Duodenal mucosa (tissue), 2 donors: Measurements from ENCODE around the gene ANXA4.
"Not testable (repeated sequence)": the region's sequence is repeated elsewhere in the genome, so short reads cannot be mapped to it uniquely, and the experiment has no call there.

Source experiments
- H3K27ac ChIP-seq: one replicate; pipeline ENCODE4 v1.7.0; 2013; ENCODE audit warnings: low read depth, low read length
- H3K27me3 ChIP-seq, 2 donors: one replicate each; pipeline ENCODE4 v1.7.0; 2013; ENCODE audit warnings: low read length in 2 of 2, control low read depth in 1 of 2; ENCODE audit not compliant: insufficient read depth in 2 of 2, control insufficient read depth in 1 of 2
- H3K36me3 ChIP-seq, 2 donors: one replicate each; pipeline ENCODE4 v1.7.0; 2013; ENCODE audit warnings: low read length in 2 of 2, control low read depth in 1 of 2; ENCODE audit not compliant: insufficient read depth in 2 of 2, control insufficient read depth in 1 of 2
- H3K4me1 ChIP-seq, 2 donors: one replicate each; pipeline ENCODE4 v1.7.0; 2013; ENCODE audit warnings: low read length in 2 of 2, control low read depth in 1 of 2; ENCODE audit not compliant: insufficient read depth in 2 of 2, control insufficient read depth in 1 of 2
- H3K4me3 ChIP-seq, 2 donors: one replicate each; pipeline ENCODE4 v1.7.0; 2013; ENCODE audit warnings: low read length in 2 of 2, low read depth in 1 of 2
- H3K9ac ChIP-seq, 2 donors: one replicate each; pipeline ENCODE4 v1.7.0; 2013; ENCODE audit warnings: low read length in 2 of 2, low read depth in 1 of 2
- H3K9me3 ChIP-seq, 2 donors: one replicate each; pipeline ENCODE4 v1.7.0; 2013; ENCODE audit warnings: low read length in 2 of 2, control low read depth in 1 of 2; ENCODE audit not compliant: control insufficient read depth in 1 of 2

ANXA4 gene

DNA sequence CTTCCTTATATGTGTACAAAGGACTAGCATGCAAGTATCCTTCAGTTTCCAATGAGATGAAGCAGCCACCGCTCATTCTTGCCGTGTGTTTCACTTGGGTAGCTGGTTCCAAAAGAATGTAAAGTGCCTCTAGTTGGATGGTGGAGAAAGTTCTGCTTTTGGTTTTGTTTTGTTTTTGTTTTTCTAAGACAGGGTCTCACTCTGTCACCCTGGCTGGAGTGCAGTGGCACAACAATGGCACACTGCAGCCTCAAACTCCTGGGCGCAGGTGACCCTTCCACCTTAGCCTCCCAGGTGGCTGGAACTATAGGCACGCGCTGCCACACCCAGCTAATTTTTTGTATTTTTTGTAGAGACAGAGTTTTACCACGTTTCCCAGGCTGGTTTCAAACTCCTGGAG, 8.3 kb downstream of the ANXA4 start:
- no peaks in the 10 kb centered on the region for H3K27me3 ChIP-seq
- H3K9ac ChIP-seq = no peak overlapping the region
- peaks cover 6 to 9% of the 10 kb centered on the region in 2 donors for H3K36me3 ChIP-seq
- peaks cover 39 to 50% of the 10 kb centered on the region in 2 donors for H3K4me1 ChIP-seq
- no peaks in the 10 kb centered on the region for H3K9me3 ChIP-seq
- H3K4me3 ChIP-seq = no peak overlapping the region
- H3K27ac ChIP-seq = no peak overlapping the region

DNA sequence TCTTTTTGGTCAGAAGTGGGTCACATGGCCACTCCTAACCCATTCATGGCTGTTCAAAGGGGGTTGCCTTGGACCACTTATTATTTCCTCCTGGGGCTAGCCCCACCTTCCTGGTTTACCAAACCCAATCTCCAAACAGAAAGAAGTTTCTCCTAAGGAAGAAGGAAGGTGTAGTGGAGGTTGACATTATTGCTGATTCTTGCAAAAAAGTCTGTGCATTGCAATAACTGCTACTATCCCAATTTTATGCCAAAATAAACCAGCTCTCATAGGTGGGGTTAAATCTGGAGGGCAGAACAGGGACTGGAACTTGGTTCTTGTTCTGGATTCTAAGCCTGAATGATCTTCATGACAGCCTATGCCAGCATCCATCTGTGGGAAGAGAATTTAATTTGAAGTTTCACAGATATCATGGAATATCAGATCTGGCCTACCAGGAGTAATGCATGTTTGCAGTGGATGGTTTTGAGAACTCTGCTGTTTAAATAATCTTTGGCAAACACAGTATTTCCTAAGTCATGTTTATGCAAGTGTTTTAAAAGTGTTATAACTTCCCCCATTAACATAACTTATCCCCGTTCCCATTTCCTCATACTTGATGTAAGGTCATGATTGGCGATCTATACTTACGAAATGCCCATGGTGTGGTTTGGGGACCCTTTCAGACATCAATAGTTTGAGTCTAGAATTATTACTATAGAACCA, 11.9 kb downstream of the ANXA4 start:
- H3K4me1 ChIP-seq = peaks cover 40 to 50% of the 10 kb centered on the region in 2 donors
- H3K36me3 ChIP-seq = peaks cover 12 to 19% of the 10 kb centered on the region in 2 donors
- H3K9ac ChIP-seq = no peak overlapping the region
- no peaks in the 10 kb centered on the region for H3K27me3 ChIP-seq
- H3K9me3 ChIP-seq = no peaks in the 10 kb centered on the region
- H3K4me3 ChIP-seq = no peak overlapping the region
- no peak overlapping the region for H3K27ac ChIP-seq

- no peak overlapping the region for H3K27ac ChIP-seq
- no peaks in the 10 kb centered on the region for H3K9me3 ChIP-seq
- peaks cover 38 to 50% of the 10 kb centered on the region in 2 donors for H3K4me1 ChIP-seq
- H3K9ac ChIP-seq = no peak overlapping the region
- peak overlapping the region in 1 of 2 donors; percentile 33 for H3K4me3 ChIP-seq
- no peaks in the 10 kb centered on the region for H3K27me3 ChIP-seq
- peaks cover 12 to 14% of the 10 kb centered on the region in 2 donors for H3K36me3 ChIP-seq
Observed at GRCh38 chr2:69754633-69755032, 12.7 kb downstream of the ANXA4 start.

GRCh38 chr2:69755862-69756467, 14.0 kb downstream of the ANXA4 start:
- Histone ChIP-seq H3K9me3 (no peaks in the 10 kb centered on the region), H3K36me3 (peaks cover 12 to 14% of the 10 kb centered on the region in 2 donors), H3K27me3 (no peaks in the 10 kb centered on the region), H3K4me3 (no peak overlapping the region), H3K27ac (no peak overlapping the region), H3K9ac (no peak overlapping the region), H3K4me1 (peaks cover 35 to 48% of the 10 kb centered on the region in 2 donors)

DNA sequence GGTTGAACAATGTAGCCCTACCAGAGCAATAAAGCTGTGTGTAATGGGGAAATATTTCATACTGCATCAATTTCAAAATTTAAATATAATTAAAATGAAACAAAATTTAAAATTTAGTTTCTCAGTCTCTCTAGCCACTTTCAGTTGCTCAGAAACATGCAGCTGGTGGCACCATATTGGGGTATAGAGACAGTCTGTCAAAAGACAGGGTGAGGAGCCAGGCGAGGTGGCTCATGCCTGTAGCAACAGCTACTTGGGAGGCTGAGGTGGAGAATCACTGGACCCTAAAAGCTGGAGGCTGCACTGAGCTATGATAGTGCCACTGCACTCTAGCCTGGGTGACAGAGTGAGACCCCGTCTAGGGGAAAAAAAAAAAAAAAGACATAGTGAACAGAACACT, 20.1 kb downstream of the ANXA4 start:
- H3K36me3 ChIP-seq = peaks cover 21 to 37% of the 10 kb centered on the region in 2 donors
- H3K9me3 ChIP-seq = no peaks in the 10 kb centered on the region
- H3K9ac ChIP-seq = no peak overlapping the region
- peaks cover 23 to 39% of the 10 kb centered on the region in 2 donors for H3K4me1 ChIP-seq
- no peak overlapping the region for H3K27ac ChIP-seq
- no peak overlapping the region for H3K4me3 ChIP-seq
- no peaks in the 10 kb centered on the region for H3K27me3 ChIP-seq

- peaks cover 28 to 45% of the 10 kb centered on the region in 2 donors for H3K4me1 ChIP-seq
- peak overlapping the region in 1 of 2 donors; percentile 11 for H3K9ac ChIP-seq
- no peaks in the 10 kb centered on the region for H3K27me3 ChIP-seq
- no peaks in the 10 kb centered on the region for H3K9me3 ChIP-seq
- H3K36me3 ChIP-seq = peaks cover 21 to 38% of the 10 kb centered on the region in 2 donors
- peak overlapping the region; percentile 13 for H3K27ac ChIP-seq
- H3K4me3 ChIP-seq = no peak overlapping the region
Observed at GRCh38 chr2:69762513-69763494, 20.9 kb downstream of the ANXA4 start.

DNA sequence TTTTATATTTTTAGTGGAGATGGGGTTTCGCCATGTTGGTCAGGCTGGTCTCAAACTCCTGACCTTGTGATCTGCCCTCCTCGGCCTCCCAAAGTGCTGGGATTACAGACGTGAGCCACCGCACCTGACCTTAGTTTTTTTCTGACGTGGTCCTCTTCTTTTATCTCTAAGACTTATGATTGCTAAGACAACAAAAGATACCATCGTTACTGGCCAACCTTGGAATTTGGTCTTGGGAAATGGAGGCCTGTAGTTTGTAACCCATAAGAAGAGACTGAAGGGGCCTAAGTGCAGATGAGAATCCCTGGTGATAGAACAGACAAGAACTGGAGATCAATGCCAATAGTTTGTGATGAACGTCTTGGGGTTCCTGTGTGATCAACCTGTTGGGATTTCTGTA, 21.9 kb downstream of the ANXA4 start:
- H3K9ac ChIP-seq, H3K27me3 ChIP-seq, H3K27ac ChIP-seq, H3K4me3 ChIP-seq, H3K9me3 ChIP-seq: not testable (repeated sequence)
- peaks cover 36 to 54% of the 10 kb centered on the region in 2 donors for H3K4me1 ChIP-seq
- H3K36me3 ChIP-seq = peaks cover 12 to 29% of the 10 kb centered on the region in 2 donors

GRCh38 chr2:69764286-69765095, 22.6 kb downstream of the ANXA4 start:
- no peak overlapping the region for H3K27ac ChIP-seq
- peaks cover 42 to 60% of the 10 kb centered on the region in 2 donors for H3K4me1 ChIP-seq

GRCh38 chr2:69765096-69765380, 23.1 kb downstream of the ANXA4 start:
- Histone ChIP-seq H3K9ac (no peak overlapping the region), H3K27ac (no peak overlapping the region), H3K4me3 (no peak overlapping the region), H3K9me3 (no peaks in the 10 kb centered on the region), H3K36me3 (peaks cover 12 to 28% of the 10 kb centered on the region in 2 donors), H3K4me1 (peaks cover 47 to 64% of the 10 kb centered on the region in 2 donors), H3K27me3 (no peaks in the 10 kb centered on the region)

More at GRCh38 chr2:69764286-69765095, 22.6 kb downstream of the ANXA4 start:
- Histone ChIP-seq H3K27me3 (no peaks in the 10 kb centered on the region), H3K4me3 (no peak overlapping the region), H3K36me3 (peaks cover 12 to 28% of the 10 kb centered on the region in 2 donors), H3K9ac (no peak overlapping the region), H3K9me3 (no peaks in the 10 kb centered on the region)
